ENCODE data around the gene TRABD.
"Not testable (repeated sequence)": the region's sequence is repeated elsewhere in the genome, so short reads cannot be mapped to it uniquely, and the experiment has no call there.

TRABD gene

DNA sequence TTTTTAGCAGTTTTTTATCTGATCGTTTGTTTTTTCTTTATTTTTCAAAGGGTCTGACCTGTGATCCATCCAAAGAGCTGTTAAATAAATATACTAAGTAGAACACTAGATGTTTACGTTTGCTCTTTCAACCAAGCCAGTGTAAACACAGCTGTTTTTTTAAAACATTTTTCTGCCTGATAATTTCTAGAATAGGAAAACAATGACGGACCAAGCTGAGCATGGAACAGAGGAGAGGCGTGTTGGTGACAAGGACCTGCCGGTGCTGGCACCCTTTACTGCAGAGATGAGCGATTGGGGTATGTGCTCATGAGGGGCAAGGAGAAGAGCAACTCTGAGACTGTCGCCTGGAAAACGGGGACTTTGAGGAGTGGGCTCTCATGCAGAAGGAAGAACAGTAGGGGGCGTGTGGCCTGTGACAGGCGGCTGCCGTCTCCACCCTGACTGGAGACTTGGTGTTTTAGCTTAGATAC is 43.8 kb upstream of the TRABD start:
- H3K27ac ChIP-seq = peak overlapping the region; percentile 31; the same call in 1 of the 2 replicates
- TF ChIP-seq, protein P1, sequence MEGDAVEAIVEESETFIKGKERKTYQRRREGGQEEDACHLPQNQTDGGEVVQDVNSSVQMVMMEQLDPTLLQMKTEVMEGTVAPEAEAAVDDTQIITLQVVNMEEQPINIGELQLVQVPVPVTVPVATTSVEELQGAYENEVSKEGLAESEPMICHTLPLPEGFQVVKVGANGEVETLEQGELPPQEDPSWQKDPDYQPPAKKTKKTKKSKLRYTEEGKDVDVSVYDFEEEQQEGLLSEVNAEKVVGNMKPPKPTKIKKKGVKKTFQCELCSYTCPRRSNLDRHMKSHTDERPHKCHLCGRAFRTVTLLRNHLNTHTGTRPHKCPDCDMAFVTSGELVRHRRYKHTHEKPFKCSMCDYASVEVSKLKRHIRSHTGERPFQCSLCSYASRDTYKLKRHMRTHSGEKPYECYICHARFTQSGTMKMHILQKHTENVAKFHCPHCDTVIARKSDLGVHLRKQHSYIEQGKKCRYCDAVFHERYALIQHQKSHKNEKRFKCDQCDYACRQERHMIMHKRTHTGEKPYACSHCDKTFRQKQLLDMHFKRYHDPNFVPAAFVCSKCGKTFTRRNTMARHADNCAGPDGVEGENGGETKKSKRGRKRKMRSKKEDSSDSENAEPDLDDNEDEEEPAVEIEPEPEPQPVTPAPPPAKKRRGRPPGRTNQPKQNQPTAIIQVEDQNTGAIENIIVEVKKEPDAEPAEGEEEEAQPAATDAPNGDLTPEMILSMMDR (conservative IDR thresholded peaks at IDR 0.05) = peak; percentile 23

DNA sequence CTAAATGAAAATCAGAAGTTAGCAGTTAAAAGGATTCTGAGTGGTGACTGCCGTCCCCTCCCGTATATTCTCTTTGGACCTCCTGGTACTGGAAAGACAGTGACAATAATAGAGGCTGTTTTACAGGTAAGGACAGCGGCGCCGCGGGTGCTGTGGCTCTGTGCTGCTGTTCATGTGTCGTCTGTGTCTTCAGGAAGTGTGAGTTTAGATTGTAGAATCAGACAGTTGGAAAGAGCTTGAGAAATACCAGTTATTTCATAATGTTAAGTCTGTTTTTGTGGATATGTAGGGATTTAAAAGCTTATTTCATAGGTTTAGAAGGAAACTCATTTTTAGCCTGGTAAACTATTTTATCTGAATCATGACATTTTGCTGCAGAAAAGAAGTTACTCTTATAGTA is 42.6 kb upstream of the TRABD start:
- no peak overlapping the region for H3K27ac ChIP-seq
- TF ChIP-seq, protein P1 (conservative IDR thresholded peaks at IDR 0.05) = no peak

DNA sequence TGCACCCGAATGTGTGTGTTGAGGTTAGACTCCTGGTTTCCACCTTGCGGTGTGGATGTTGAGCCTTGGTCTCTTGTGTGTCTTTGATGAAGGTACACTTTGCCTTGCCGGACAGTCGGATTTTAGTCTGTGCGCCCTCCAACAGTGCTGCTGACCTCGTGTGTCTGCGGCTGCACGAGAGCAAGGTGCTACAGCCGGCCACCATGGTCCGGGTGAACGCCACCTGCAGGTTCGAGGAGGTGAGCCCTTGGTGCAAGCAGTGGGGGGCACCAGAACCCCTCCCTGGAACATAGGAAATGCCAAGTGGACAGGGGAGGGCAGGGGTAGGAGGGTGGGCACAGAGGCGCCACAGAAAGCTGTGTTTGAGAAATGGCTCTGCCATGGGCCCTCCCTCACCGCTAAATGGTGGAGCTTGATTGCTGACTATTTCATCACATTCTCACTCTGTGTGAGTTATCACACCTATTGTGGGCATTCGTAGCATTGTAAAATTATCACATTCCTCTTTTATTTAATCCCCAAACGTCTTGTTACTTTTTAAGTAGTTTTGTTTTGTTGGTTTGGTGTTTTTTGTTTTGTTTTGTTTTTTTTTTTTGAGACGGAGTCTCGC is 41.6 kb upstream of the TRABD start:
- TF ChIP-seq, protein P1 (conservative IDR thresholded peaks at IDR 0.05) = no peak
- H3K27ac ChIP-seq = no peak overlapping the region

DNA sequence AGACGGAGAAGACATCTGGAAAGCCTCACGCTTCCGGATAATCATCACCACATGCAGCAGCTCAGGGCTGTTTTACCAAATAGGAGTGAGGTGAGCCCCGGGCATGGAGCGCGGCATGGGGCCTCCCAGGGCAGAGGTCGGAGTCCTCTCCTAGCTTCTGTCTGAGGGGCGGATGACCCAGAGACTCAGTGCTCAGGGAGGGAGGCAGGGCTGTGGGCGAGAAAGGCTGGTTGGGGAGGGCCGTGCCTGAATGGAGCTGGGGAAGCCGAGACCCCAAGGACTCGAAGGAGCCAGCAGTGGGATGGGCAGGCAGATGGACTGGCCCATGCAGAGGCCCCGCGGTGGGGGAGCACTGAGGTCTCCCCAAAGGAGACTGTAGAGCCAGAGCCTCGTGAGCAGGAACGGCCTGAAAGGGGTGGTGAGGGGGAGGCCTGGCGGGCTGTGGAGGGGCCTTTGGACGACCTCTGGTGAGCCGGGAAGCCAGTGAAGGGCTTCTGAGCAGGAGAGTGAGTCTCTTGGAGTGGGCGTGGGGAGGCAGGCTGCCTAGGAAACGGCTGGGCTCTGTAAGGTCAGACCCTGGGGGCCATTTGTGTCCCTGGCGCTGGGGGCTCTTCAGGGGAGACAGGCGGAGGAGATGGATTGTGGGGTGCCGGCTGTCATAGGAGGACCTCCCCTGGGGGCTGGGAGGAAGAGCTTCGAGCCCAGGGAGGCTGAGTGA is 39.8 kb upstream of the TRABD start:
- TF ChIP-seq, protein P1 (conservative IDR thresholded peaks at IDR 0.05) = no peak
- H3K27ac ChIP-seq = no peak overlapping the region

DNA sequence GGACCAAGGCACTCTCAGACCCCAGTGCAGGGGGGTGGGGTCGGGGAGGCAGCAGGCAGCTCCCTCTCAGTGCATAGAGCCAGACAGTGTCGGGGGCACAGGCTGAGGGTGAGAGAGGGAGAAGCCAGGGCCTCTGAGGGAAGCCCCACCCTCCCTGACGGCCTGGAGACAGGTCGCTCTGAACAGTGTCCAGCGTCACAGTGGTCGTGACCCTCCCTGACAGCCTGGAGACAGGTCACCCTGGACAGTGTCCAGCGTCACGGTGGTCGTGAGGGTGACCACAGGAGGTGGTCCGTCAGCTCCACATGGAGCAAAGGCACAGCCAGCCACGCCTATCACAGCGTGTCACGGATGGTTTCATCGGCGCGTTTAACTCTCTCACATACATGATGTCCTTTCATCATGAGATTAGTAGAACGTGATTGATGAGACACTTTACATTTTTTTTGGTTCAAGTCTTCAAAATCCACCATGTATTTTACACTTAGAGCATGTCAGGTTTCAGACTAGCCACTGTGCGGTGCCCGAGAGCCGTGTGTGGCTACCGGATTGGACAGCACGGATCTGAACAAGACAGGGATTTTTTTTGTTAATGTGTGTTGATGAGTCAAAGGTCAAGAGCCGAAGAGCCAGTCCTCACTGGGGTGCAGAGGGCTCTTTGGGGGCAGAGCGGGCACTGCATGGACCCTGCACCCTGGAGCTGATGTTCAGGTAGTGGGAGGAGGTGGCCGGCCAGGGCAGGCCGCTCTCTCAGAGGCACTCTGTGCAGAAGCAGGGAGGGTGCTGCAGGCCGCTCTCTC is 39.1 kb upstream of the TRABD start:
- H3K27ac ChIP-seq = no peak overlapping the region
- TF ChIP-seq, protein P1 (conservative IDR thresholded peaks at IDR 0.05) = peak; percentile 85

DNA sequence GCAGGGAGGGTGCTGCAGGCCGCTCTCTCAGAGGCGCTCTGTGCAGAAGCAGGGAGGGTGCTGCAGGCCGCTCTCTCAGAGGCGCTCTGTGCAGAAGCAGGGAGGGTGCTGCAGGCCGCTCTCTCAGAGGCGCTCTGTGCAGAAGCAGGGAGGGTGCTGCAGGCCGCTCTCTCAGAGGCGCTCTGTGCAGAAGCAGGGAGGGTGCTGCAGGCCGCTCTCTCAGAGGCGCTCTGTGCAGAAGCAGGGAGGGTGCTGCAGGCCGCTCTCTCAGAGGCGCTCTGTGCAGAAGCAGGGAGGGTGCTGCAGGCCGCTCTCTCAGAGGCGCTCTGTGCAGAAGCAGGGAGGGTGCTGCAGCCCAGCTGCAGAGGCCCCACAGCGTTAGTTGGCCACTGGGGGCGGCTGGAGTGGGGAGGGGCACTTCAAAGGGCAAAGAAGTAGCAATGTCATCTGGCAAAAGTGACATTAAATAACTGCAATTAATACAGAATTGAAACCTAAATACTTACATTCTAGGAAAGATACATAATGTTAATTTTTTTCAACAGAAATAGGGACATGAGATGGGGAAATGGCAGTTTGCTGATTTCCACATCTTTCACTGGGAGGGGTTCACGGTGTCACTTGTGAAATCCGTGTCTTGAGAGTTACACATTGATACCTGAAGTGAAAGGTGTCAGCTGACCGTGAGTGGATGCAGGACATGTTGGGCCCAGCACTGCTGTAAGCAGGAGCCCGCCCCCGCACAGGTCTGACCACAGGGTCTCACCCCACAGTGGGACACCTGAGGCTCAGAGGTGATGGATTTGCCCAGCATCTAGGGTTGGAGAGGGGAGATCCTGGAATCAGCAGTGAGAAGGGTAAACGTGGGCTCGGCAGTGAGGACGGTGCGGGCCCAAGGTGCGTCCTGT is 38.2 kb upstream of the TRABD start:
- H3K27ac ChIP-seq = not testable (repeated sequence)

DNA sequence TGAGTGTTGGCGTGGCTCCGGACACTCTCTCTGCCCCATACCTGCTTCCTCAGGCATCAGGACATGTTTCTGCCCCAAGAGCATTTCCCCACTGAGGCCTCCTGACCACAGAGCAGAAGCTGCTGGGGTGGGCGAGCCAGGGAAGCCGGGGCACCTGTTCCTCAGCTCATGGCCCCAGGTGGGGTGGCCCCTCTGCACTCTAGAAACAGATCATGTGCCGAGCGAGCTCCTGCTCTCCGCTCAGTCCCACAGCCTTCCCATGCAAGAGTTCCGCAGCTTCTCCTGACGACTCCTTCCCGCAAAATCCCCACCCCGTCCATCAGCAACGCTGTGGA is 37.6 kb upstream of the TRABD start:
- H3K27ac ChIP-seq = no peak overlapping the region
- TF ChIP-seq, protein P1 (conservative IDR thresholded peaks at IDR 0.05) = no peak

All from VCaP (cell line).